SK-N-DZ (cell line): ENCODE measurements around the gene C8B. TPM values are rescaled to one million over a fixed set of nuclear protein-coding genes. Genes with fewer than 3 reads are reported as not detected.

Source experiments
- DNase-seq: peaks from one replicate; pipeline ENCODE4 v3.0.0-alpha.2; 2015; ENCODE audit warnings: low spot score
- polyA plus RNA-seq, 2 experiments: library from polyadenylated mRNA; depleted of rRNA; stranded (reverse); fragments of >200 nt; gene quantifications; 2 replicates each; pipeline ENCODE4 v1.2.3, GENCODE V29; 2014

C8B gene
- polyA plus RNA-seq (2014; cell fraction: cytosol; rRNA removed): not detected in 2 replicates
- not detected in 2 replicates for polyA plus RNA-seq (2014; cell fraction: nucleus; rRNA removed)

DNA sequence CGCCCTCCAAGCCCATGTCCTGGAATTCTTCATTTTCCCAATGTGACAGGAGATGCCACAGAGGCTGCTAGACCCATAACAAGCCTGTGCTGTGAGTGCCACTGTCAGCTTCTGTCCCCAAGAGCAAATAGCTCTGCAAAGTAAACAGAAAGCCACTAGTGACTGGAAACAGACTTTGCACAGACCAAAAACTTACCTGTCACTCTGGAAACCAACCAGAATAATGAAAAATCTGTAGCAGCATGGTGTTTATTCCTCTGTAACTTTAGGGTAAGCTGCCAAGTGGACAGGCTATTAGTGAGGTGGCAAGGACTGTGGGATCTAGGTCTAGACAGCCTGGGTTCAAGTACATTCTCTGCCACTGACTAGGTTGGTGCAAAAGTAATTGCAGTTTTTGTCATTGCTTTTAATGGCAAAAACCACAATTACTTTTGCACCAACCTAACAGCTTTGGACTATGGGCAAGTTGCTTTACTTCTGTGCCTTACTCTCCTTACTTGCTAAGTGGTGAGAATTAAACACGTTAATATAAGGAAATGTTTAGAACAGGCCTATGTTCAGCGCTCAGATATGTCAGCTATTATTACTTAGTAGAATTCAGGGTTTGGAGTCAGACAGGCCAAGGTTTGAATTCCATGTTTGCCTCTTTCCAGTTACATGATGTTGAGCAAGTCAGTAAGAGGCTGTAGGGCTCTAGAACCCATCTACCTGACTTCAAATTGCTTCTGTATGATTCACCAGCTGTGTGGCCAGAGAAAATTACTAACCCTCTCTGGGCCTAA is at the start of gene C8B:
C8B (minus strand) TSS at position 100 of the 782 bp plus-strand sequence; CDS start at position 33, 67 bp downstream.
- DNase-seq: no peak

- DNase-seq: no peak
These were observed 49.3 kb upstream of the C8B start for GRCh38 chr1:57015071-57015470.

GRCh38 chr1:57013522-57013921 is 47.7 kb upstream of the C8B start:
- no peak for DNase-seq

GRCh38 chr1:57012315-57012714 is 46.5 kb upstream of the C8B start:
- no peak for DNase-seq

GRCh38 chr1:57010511-57010910 is 44.7 kb upstream of the C8B start:
- no peak for DNase-seq

DNA sequence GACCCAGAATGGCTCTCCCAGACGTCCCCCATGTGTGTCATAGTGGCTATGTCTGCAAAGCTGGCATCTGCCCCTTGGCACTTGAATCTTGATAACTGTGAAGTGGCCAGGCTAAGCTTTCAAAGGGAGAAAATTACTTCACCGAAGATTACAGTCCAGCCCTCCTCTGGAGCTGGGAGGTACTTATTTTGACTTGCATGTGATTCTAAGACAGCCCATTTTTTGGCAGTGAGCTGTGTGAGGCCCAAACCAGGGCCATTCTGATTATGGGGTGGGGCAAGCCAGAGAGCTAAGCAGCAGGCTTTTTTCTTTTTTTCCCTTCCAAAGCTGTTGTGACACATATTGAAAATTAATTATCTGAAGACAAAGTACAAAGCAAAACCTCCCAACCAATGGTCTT is 42.1 kb upstream of the C8B start:
- no peak for DNase-seq

DNA sequence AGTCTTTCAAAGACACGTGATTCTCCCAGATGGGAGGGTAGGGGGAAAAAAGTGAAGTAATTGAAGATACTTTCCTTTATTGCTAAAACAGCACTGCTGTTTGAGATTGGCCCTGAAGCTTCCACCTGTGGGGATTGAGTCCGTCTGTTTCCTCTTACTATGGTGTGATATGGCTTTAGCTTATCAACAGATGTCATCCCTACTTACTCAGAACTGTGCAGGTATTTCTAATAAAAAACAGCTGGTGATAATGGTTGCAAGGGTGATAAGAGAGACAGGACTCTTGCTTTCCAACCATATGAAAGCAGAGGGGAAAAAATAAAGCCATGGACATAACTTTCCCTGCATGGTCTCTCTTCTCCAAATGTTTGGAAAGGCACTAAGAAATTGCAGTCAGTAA is 41.7 kb upstream of the C8B start:
- no peak for DNase-seq

GRCh38 chr1:57003398-57004139 is 37.8 kb upstream of the C8B start:
- no peak for DNase-seq

DNA sequence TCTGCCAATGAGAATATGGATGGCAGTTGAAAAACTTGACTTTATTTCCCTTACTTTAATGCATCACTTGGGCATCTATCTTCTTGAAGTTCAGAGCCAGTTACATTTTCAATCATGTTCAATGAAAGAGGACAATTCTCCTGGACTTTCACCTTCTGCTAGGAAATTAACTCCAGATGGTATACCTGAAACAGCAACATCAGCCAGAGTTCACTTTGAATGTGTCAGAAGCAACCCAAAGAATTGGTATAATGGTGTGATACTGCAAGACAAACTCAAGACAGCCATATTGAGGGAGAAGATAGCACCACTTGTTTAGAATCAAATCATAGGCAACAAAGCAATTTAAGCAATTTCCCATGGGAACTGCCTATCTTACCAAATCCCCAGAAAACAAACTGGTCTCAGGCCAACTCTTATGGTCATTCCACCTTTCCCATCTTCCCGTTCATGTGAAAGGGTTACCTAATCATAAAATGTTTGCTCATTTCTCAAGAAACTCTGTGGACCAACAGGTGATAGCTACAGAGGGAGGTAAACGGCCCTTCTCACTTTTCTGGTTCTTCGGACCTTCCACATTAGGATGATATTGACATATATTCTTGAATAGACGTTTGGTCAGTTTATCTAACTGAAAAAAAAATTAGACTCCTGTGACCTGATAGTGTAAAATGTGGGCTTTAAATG is 29.7 kb upstream of the C8B start:
- DNase-seq: no peak

DNA sequence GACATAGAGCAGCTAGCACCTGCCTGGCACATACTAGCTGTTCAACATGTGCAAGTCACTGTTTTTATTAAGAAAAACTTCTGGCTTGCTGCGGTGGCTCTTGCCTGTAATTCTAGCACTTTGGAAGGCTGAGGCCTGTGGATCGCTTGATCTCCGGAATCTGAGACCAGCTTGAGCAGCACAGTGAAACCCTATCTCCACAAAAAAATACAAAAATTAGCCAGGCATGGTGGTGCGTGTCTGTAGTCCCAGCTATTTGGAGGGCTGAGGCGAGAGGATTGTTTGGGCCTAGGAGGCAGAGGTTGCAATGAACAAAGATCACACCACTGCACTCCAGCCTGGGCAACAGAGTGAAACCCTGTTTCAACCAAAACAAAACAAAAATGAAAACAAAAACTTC is 27.7 kb upstream of the C8B start:
- no peak for DNase-seq

GRCh38 chr1:56992318-56993125 is 26.7 kb upstream of the C8B start:
- DNase-seq: no peak

DNA sequence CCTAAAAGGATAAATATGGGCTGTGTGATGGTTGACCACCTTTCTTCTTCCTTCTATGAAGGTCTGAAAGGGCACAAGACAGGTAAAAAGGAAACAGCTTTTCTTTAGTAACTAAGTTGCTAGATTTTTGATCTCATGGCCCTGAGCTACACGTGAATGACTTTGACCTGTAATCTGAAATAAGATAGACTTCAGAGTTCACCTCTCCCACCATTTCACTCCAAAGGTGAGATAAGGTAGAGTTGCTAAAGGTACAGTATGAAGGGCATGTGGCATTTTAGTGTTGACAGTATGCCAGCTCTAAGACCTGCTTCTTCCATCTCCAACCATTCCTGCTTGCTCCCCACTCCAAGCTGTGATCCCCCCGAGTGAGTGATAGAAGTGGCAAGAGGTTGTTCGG is 25.8 kb upstream of the C8B start:
- no peak for DNase-seq

DNA sequence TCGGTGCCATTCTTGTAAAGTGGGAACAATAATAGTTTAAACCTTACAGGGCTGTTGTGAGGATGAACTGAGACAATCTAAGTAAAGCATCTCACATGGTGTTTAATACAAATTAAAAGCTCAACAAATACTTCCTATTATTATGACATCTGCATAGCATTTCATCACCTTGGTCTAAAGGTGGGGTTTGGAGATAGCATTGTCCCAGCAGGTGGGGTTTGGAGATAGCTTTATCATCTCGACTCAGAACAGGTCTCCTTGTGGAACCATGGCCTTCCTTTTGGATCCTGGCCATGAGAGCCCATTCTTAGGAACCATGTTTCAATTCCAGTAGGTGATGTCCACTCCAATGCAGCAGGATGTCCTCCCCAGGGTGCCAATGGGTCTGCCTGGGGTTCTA is 20.6 kb upstream of the C8B start:
- DNase-seq: no peak

GRCh38 chr1:56985857-56986256 is 20.0 kb upstream of the C8B start:
- DNase-seq: no peak

DNA sequence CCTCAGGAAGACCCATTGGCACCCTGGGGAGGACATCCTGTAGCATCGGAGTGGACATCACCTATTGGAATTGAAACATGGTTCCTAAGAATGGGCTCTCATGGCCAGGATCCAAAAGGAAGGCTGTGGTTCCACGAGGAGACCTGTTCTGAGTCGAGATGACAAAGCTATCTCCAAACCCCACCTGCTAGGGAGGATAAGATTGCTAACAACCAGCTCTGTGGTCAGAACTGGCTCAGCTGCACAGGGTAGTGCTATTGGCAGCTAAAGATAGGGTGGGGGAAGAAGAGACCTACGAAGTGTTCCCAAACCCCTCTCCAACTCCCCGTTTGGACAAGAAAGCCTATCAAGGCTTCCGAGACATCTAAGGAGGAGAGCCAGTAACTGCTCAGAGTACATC is 17.7 kb upstream of the C8B start:
- no peak for DNase-seq

GRCh38 chr1:56979986-56980755 is 14.4 kb upstream of the C8B start:
- DNase-seq: no peak

GRCh38 chr1:56978819-56979218 is 13.0 kb upstream of the C8B start:
- DNase-seq: no peak

GRCh38 chr1:56977910-56978309 is 12.1 kb upstream of the C8B start:
- DNase-seq: no peak

DNA sequence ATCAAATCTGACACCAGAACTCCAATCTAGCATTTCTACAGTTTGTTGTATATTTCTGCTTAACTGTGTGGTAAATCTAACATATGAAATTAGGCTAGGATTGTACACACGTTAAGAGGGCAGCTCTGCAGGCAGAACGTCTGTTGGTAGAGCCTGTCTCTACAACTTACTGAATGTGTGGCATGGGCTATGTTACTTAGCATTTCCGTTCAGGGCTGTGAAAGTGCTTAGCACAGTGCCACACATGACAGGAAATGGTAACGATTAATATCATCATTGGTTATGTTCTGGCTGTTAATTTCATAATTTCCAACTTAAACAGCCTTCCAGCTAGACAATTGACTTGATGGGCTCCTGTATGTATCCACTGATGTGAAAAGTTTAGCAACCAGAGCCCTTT is 9.6 kb upstream of the C8B start:
- DNase-seq: no peak

DNA sequence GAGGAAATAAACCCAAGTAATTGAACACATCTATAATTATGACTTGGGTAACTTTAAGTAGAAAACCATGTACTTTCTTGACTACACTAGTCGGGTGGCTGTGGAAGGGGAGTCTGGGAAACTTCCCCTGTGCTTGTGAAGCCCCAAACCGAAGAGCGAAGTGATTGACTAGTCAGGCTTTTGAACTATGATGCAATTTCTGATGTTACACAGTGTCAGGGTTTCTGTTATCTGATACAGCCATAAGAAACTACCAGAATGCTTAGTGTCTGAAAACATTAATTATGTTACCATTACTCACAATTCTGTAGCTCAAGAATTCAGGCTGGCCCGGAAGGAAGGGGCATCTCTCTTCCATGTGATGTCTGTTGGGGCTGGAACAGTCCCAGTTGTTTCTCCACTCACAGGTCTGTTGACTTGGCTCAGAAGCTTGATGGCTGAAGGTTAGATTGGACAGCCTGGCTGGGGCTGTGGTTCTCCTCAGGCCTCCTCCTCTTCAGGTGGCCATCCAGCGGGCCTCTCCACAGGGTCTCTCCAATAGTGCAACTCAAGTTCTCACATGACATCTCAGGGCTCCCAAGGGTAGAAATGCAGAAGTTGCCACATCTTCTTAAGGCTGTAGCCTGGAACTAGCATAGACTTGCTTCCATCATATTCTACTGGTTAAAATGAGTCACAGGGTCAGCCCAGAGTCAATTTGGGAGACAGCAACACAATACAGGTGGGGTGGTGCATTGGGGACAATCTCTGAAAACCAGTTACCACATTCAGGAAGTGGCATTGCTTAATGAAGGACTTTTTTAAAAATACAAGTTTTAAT is 8.3 kb upstream of the C8B start:
- no peak for DNase-seq
